IPS-18c (cell line): ENCODE measurements around the gene POFUT2.
"Not testable (repeated sequence)": the region's sequence is repeated elsewhere in the genome, so short reads cannot be mapped to it uniquely, and the experiment has no call there.

Experiments
- H3K4me3 ChIP-seq: 2 replicates; pipeline ENCODE4 v1.7.0; 2013; ENCODE audit warnings: low read depth, mild to moderate bottlenecking, low read length, moderate library complexity; ENCODE audit not compliant: insufficient read depth
- H3K9me3 ChIP-seq: one replicate; pipeline ENCODE4 v1.6.1; 2013; ENCODE audit warnings: mild to moderate bottlenecking, low read length, moderate library complexity; ENCODE audit not compliant: control insufficient read depth, insufficient read depth

Gene POFUT2

DNA sequence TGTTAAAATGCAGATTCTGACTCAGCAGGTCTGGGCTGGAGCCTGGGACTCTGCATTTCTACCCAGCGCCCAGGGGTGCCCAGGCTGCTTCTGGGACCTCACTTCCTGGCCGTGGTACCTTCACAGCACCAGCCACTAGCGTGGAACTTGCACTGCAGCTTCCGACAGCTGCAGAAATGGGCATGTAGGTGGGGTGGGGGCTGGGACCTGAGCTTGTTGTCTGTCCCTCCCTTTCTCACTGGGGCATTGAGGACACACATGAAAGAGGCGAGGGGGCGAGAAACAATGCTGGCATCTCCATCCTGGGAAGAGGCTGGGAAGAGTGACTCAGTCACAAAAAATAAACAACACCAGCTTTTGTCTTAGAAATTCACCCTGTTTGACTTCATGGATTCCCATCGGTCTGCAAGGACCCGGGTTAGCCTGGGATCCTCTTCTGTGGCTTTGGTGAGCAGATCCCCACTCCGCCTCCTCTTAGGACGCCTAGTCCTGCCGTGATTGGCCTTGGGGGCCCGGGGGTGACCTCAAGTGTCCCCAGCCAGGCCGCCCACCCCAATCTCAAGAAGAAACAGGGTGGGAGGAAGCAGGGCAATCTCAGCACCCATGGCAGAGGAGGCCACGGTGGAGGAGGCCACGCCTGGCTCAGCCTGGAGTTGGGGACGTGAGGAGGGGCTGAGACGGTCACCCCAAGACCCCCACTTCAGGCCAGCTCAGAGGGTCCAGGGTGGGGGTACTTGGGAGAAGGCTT lies 29.9 kb upstream of the POFUT2 start:
- peaks cover 2% of the 10 kb centered on the region for H3K9me3 ChIP-seq

DNA sequence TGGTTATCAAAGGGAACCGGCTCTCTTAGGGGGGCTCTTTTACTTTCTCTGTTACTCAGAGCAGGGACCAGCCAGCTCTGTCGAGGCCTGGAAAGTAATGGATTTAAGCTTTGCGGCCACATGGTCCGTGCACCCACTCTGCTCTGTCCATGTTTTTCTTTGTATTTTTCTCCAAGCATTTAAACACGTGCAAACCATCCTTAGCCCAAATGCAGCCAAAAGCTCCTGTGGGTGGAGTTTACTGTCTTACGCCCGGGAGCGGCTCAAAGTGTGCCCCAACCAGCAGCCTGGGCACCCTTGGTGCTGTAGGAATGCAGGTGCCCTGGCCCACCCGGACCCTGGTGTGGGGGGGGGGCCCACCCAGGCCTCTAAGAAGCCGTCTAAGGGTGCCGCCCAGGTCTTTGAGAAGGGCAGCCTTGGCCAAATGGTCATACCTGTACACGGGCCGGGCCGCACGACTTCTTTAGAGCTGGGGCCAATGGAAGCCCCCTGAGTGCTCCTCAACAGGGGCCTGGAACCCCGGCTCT lies 29.2 kb upstream of the POFUT2 start:
- Histone ChIP-seq H3K4me3 (no peak overlapping the region), H3K9me3 (peaks cover 2% of the 10 kb centered on the region)

More for the DNA sequence above, 29.9 kb upstream of the POFUT2 start:
- H3K4me3 ChIP-seq: no peak overlapping the region

DNA sequence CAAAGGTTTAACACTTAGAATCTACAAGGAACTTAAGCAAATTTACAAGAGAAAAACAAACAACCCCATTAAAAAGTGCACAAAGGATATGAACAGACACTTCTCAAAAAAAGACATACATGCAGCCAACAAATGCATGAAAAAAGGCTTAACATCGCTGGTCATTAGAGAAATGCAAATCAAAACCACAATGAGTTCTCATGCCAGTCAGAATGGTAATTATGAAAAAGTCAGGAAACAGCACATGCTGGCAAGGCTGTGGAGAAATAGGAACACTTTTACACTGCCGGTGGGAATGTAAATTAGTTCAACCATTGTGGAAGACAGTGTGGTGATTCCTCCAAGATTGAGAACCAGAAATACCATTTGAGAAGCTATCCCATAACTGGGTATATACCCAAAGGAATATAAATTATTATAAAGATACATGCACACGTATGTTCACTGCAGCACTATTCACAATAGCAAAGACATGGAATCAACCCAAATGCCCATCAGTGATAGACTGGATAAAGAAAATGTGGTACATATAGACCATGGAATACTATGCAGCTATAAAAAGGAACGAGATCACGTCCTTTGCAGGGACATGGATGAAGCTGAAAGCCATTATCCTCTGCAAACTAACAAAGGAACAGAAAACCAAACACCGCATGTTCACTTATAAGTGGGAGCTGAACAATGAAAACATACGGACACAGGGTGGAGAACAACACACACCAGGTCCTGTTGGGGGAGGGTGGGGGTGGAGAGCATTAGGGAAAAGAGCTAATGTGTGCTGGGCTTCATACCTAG lies 28.2 kb upstream of the POFUT2 start:
- not testable (repeated sequence) for H3K9me3 ChIP-seq, H3K4me3 ChIP-seq

DNA sequence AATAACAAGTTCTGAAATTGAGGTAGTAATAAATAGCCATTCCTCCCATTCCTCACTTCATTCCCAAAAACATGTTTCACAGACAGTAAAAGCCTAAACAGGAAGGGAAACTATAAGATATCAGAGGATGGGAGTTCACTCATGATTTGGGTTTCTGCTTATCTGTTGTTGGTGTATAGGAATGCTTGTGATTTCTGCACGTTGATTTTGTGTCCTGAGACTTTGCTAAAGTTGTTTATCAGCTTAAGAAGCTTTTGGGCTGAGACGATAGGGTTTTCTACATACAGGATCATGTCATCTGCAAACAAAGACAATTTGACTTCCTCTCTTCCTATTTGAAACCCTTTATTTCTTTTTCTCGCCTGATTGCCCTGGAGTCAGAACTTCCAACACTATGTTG lies 26.0 kb upstream of the POFUT2 start:
- H3K4me3 ChIP-seq: no peak overlapping the region
- peaks cover 2% of the 10 kb centered on the region for H3K9me3 ChIP-seq

DNA sequence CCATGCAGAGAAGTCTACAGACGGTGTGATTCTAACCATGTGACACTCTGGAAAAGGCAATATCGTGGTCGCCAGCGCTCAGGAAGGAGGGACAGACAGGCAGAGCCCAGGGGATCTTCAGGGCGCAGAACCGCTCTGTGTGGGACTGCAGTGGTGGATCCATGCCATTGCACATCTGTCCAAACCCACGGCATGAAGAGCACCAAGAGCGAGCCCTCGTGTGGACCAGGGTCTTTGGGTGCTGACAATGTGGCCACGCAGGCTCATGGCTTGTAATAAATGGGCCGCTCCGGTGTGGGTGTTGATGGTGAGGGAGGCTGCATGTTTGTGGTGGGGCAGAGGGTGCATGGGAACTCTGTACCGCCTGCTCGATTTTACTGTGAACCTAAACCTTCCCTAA lies 25.3 kb upstream of the POFUT2 start:
- Histone ChIP-seq H3K4me3 (no peak overlapping the region), H3K9me3 (peaks cover 2% of the 10 kb centered on the region)

DNA sequence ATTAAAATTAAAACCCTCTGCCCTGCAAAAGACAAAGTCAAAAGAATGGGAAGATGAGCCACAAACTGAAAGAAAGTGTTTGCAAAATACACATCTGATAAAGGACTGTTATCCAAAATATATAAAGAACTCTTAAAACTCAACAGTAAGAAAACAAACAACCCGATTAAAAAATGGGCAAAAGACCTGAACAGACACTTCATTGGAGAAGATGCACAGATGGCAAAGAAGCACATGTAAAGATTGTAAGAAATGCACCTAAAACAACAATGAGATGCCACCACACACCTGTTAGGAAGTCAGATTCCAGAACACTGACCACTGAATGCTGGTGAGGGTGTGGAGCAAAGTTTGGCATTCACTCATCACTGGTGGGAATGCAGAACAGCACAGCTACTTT lies 24.6 kb upstream of the POFUT2 start:
- H3K4me3 ChIP-seq: no peak overlapping the region
- H3K9me3 ChIP-seq: peaks cover 2% of the 10 kb centered on the region

DNA sequence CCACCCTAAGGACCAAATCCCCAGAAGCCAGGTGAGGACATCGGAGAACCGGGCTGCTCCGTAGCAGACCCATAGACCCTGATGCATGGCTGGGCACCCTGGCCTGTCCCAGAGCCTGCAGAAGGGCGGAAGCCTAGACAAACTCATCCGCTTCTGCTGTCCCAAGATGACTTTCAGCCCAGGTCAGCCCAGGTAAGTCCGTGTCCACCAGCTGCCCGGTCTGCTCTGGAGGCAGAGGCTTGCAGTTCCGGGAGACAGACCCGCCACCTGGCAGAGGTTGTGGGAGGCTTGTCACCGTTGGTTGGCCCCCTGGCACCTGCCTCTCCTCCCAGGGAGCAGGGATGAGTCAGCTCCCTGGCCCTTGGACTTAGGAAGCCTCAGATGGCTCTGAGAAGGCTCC lies 22.8 kb upstream of the POFUT2 start:
- Histone ChIP-seq H3K4me3 (no peak overlapping the region), H3K9me3 (no peaks in the 10 kb centered on the region)

DNA sequence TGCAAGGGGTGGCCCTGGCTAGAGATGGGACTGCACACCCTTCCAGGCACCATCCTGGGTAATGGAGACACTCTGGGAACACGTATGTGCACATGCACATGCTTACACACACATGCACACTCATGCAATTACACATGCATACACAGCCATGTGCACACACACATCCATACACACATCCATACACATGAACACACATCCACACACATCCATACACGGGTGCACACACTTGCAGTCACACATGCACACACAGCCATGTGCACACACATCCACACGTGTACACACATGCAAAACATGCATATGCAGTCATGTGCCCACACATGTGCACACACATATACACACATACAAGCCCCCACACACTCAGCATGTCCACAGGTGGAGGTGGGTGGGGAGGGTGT lies 22.3 kb upstream of the POFUT2 start:
- Histone ChIP-seq H3K9me3 (no peaks in the 10 kb centered on the region), H3K4me3 (no peak overlapping the region)

DNA sequence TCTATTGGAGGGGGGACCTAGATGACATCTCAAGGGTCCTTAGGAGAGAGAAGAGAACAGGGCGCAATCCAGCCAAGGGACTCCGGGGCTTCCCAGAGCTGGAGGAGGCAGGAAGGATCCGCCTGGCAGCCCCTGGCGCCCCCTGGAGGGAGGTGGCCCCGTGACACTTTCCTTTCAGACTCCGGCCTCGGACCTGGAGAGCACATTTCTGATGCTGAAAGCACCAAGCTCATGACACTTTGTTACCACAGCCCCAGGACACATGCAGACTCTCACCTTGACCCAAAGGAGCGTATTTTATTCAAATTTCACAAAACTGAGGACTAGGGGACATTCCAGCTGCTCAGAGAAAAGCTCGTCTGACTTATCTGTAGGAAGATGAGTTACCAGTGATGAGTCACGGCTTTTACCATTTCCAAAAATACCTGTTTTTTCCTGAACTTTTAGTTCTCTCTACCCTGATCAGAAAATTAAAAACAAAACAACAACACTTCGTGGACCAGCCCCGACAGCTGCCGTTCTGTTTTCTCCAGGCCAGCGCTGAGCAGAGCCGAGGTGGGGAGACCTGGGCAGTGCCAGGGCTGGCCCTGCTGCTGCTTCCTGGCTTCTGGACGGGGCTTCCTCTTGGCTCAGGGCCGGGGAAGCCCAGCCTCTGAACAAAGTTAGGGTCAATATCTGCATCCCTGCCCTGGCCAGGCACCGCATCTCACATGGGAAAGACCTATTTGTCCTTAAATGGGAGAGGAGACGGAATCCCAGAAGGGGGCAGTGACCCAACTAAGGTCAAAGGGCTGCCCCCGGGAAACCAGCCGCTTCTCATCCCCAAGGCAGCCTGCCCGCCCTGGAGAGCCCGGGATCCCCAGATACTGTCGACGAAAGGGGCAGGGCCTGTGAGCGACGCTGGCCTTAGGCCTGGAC lies 21.6 kb upstream of the POFUT2 start:
- Histone ChIP-seq H3K4me3 (no peak overlapping the region), H3K9me3 (no peaks in the 10 kb centered on the region)

DNA sequence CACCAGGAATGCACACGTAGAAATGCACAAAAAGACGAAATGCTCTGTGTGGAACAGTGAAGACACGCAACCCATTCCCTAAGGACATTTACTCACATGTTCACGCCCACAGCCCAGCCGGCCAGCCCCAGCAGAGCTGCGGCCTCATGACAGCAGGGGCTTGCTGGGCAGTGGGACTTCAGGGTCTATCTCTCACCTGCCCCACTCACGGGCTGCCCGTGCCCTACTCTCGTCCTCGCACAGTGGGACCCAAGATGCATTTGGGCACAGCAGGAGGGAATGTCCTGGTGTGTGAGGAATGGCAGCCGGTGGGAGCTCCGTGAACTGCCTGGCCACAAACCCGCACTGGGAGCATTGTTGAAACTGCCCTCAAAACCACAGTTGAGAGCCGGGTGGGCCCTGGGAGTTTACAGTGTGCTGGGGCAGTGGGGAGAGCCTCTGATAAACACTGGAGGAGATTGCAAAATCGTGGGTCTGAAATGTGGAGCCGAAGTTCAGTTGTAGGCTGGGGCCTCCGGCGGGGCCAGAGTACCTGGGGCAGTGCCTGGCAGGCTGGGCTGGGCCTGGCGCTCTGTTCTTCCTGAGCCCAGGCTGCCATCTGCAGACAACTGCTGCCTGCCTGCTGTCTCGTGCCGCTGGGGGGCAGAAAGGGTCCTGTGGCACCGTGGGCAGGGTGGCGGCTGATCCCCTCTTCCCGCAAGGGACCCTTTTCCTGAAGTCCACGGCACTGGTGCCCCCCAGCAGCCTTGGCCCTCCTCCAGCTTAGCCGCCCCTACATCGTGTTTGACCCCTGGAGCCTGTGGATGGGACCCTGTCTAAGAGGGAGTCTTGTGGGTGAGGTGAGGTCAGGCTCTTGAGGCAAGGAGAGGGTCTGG lies 20.7 kb upstream of the POFUT2 start:
- Histone ChIP-seq H3K4me3 (no peak overlapping the region), H3K9me3 (no peaks in the 10 kb centered on the region)

DNA sequence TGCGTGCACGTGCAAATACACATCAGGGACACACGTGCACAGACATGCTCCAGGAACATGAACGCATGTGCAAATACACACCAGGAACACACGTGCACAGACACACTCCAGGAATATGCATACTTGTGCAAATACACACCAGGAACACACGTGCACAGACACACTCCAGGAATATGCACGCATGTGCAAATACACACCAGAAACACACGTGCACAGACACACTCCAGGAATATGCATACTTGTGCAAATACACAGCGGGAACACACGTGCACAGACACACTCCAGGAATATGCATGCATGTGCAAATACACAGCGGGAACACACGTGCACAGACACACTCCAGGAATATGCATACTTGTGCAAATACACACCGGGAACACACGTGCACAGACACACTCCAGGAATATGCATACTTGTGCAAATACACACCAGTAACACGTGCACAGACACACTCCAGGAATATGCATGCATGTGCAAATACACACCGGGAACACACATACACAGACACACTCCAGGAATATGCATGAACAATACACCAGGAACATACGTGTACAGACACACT lies 20.0 kb upstream of the POFUT2 start:
- not testable (repeated sequence) for H3K9me3 ChIP-seq, H3K4me3 ChIP-seq

DNA sequence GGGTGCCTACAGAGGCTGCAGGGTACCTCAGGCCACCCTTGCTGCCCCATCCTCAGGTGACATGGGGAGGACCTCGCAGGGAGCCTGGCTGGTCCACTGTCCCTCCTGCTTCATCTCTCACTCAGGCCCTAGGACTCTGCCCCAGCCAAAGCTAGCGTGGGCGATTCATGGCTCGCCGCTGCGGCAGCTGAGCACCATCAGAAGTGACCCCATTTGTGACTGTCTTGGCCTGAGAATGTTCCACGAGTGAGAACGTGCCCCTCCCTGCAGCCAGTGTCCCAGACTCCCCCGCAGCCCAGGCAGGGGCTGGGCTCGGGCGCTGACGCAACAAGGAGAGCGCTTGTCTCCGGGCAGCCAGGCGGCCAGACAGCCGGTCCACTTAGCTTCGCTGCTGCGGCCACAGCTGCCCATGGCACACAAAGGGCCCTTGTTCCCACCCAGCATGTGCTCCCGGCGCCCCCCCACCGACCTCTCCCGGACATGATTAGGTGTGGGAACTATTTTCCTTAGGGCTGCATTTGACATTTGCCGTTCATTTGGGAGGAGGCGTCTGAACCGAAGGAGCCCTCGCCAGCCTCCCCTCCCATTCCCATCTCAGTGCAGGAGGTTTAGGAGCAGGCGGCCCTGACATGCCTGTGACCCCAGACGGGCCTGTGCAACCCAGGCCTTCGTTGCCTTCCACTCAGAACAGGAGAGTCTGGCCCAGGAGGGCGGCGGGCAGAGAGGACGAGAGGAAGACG lies 19.3 kb upstream of the POFUT2 start:
- Histone ChIP-seq H3K4me3 (no peak overlapping the region), H3K9me3 (no peaks in the 10 kb centered on the region)

DNA sequence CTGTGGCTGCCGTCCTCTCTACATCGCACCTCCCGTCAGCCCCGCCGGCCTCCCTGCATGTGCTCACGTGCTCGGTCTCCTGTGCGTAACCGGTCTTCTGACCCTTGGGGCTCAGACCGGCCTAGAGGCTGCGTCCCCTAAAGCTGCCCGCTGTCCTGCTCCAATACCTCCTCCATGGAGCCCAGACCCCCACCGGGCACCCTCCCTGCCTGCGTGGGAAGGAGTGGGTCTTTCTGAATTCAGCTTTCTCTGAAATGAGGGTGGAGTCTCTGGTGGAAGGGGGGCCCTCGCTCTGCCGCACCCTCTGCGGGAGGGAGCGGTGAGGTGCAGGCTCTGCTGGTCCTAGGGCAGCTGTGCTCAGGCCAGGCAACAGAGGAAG lies 18.7 kb upstream of the POFUT2 start:
- Histone ChIP-seq H3K9me3 (no peaks in the 10 kb centered on the region), H3K4me3 (no peak overlapping the region)

DNA sequence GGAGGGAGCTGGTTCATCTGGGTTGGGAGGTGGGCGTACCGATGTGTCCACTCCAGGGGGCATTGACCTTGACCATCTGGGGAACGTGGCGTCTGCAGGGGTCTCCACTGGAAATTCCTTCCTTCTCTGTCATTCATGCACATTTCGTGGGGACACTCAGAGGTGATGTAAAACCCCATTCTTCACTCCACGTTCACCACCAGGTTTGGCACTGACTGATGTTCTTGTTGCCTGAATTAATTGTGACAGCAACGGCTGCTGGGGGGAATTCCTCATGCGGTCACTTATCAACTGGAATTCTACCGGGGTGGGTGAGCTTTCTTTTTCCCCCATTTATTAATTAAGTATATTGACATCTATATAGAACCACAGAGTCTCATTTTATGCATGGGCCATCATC lies 18.1 kb upstream of the POFUT2 start:
- Histone ChIP-seq H3K9me3 (no peaks in the 10 kb centered on the region), H3K4me3 (no peak overlapping the region)

DNA sequence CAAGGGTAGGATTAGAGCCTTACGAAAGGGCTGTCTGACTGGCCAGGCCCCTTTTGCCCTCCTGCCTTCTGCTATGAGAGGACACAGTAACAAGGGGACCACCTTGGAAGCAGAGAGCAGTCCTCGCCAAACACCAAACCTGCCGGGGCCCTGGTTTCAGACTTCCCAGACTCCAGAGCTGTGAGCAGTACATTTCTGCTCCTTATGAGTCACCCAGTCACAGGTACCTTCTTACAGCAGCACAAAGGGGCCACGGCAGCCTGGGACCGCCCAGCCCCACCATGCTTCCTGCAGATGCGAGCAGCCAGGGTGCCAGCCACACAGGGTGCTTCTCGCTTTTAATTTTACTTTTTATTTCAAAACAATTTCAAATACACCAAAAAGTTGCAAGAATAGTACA lies 17.2 kb upstream of the POFUT2 start:
- Histone ChIP-seq H3K4me3 (no peak overlapping the region), H3K9me3 (peaks cover 2% of the 10 kb centered on the region)

DNA sequence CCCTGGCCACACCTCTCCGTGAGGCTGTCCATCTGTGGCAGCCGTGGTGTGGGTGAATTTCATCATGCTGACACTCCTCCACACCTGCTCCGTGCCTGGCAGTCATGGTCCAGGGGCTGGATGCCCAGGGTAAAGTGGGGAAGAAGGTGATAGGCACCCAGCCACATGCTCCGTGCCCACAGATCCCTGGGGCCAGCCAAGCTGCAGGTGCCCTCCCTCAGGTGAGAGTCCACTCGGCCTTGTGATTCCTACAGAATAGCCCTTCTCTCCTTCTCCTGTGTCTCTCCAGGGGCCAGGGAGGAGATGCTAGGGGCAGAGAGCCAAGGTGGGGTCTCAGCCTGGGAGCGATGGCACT lies 16.8 kb upstream of the POFUT2 start:
- Histone ChIP-seq H3K9me3 (peaks cover 2% of the 10 kb centered on the region), H3K4me3 (no peak overlapping the region)
